Neural cell (in vitro differentiated cells): ENCODE data around the gene CHPF. TPM values are rescaled to one million over a fixed set of nuclear protein-coding genes. Genes with fewer than 3 reads are reported as not detected.

Experiments used
- H2AFZ ChIP-seq: fragments of 200-600, 300-800 bp; sonication (generic), shearing (Covaris generic); 2 replicates; pipeline ENCODE4 v1.6.0; 2014; ENCODE audit warnings: low read depth, mild to moderate bottlenecking, antibody characterized with exemption, low read length, moderate library complexity
- H3F3A ChIP-seq: fragments of 200-600 bp; shearing (Covaris generic); 2 replicates; pipeline ENCODE4 v1.6.1; 2016; ENCODE audit warnings: mild to moderate bottlenecking, moderate library complexity, mixed read lengths, antibody characterized with exemption, low read length; ENCODE audit not compliant: insufficient read depth, poor library complexity, severe bottlenecking
- H3K27ac ChIP-seq: fragments of 200-600, 300-800 bp; sonication (generic), shearing (Covaris generic); 2 replicates; pipeline ENCODE4 v1.5.1; 2014; ENCODE audit warnings: mild to moderate bottlenecking, low read length, moderate library complexity
- H3K27me3 ChIP-seq: fragments of 300-800, 200-600 bp; sonication (generic), shearing (Covaris generic); 2 replicates; pipeline ENCODE4 v1.6.0; 2014; ENCODE audit warnings: mild to moderate bottlenecking, low read depth, low read length, moderate library complexity; ENCODE audit not compliant: insufficient read depth
- H3K36me3 ChIP-seq: fragments of 300-800, 200-600 bp; sonication (generic), shearing (Covaris generic); 2 replicates; pipeline ENCODE4 v1.5.1; 2014; ENCODE audit warnings: mild to moderate bottlenecking, antibody characterized with exemption, low read length, moderate library complexity; ENCODE audit not compliant: insufficient read depth
- H3K4me2 ChIP-seq: fragments of 300-800, 200-600 bp; sonication (generic), shearing (Covaris generic); 2 replicates; pipeline ENCODE4 v1.6.0; 2014; ENCODE audit warnings: mild to moderate bottlenecking, low read length
- H3K4me3 ChIP-seq: fragments of 300-800, 200-600 bp; sonication (generic), shearing (Covaris generic); 2 replicates; pipeline ENCODE4 v1.5.1; 2014; ENCODE audit warnings: mild to moderate bottlenecking, low read length, moderate library complexity
- H3K79me2 ChIP-seq: fragments of 200-600 bp; shearing (Covaris generic); replicated peaks from 2 replicates; pipeline ENCODE4 v1.6.0; 2014; ENCODE audit warnings: mild to moderate bottlenecking, low read length, moderate library complexity; ENCODE audit not compliant: insufficient read depth
- H3K9ac ChIP-seq: fragments of 300-800, 200-600 bp; sonication (generic), shearing (Covaris generic); 2 replicates; pipeline ENCODE4 v1.6.1; 2016; ENCODE audit warnings: mild to moderate bottlenecking, low read length, mixed read lengths
- H3K9me2 ChIP-seq: fragments of 200-600 bp; shearing (Covaris generic); 2 replicates; pipeline ENCODE4 v1.6.1; 2016; ENCODE audit warnings: mild to moderate bottlenecking, low read length, mixed read lengths; ENCODE audit not compliant: insufficient read depth
- H3K9me3 ChIP-seq: fragments of 200-600, 300-800 bp; sonication (generic), shearing (Covaris generic); 2 replicates; pipeline ENCODE4 v1.6.1; 2016; ENCODE audit warnings: mild to moderate bottlenecking, mixed run types, low read length, moderate library complexity, mixed read lengths
- H4K20me1 ChIP-seq: fragments of 200-600 bp; shearing (Covaris generic); 2 replicates; pipeline ENCODE4 v1.6.1; 2016; ENCODE audit warnings: mild to moderate bottlenecking, mixed run types; ENCODE audit not compliant: insufficient read depth
- EP300 ChIP-seq: fragments of 450-650 bp; conservative IDR thresholded peaks from 2 replicates; pipeline ENCODE4 v1.6.1; 2014; ENCODE audit warnings: antibody characterized with exemption, mild to moderate bottlenecking, moderate library complexity; ENCODE audit not compliant: poor library complexity, severe bottlenecking
- EZH2 ChIP-seq: fragments of 200-600, 300-800 bp; shearing (Covaris generic), sonication (generic); IDR thresholded peaks from 2 replicates; pipeline ENCODE4 v1.6.1; 2014; ENCODE audit warnings: antibody characterized with exemption, low read length, borderline replicate concordance, mild to moderate bottlenecking; ENCODE audit not compliant: insufficient read depth, poor library complexity, severe bottlenecking
- MXI1 ChIP-seq: fragments of 450-650 bp; conservative IDR thresholded peaks from 2 replicates; pipeline ENCODE4 v1.6.1; 2014; ENCODE audit warnings: antibody characterized with exemption, mild to moderate bottlenecking; ENCODE audit not compliant: poor library complexity, severe bottlenecking
- POLR2AphosphoS5 ChIP-seq: IDR thresholded peaks from 2 replicates; pipeline ENCODE4 v1.6.1; 2012
- RAD21 ChIP-seq: fragments of 450-650 bp; conservative IDR thresholded peaks from 2 replicates; pipeline ENCODE4 v1.6.1; 2014; ENCODE audit warnings: antibody characterized with exemption, mild to moderate bottlenecking, moderate library complexity
- SMC3 ChIP-seq: fragments of 450-650 bp; conservative IDR thresholded peaks from 2 replicates; pipeline ENCODE4 v1.6.1; 2014; ENCODE audit warnings: antibody characterized with exemption, mild to moderate bottlenecking, moderate library complexity; ENCODE audit not compliant: poor library complexity
- TAF1 ChIP-seq: IDR thresholded peaks from 2 replicates; pipeline ENCODE4 v1.6.1; 2012; ENCODE audit warnings: low read depth
- polyA plus RNA-seq: library from polyadenylated mRNA; depleted of rRNA; stranded (reverse); fragments of >200 nt; gene quantifications from 2 replicates; pipeline ENCODE4 v1.2.3, GENCODE V29; 2014
- TF ChIP-seq, protein P1 (sequence below): fragments of 450-650 bp; IDR thresholded peaks from 2 replicates; pipeline ENCODE4 v1.5.1; 2014; ENCODE audit warnings: antibody characterized with exemption, mild to moderate bottlenecking, moderate library complexity; ENCODE audit not compliant: poor library complexity, severe bottlenecking
- TF ChIP-seq, protein P2 (sequence below): IDR thresholded peaks from 2 replicates; pipeline ENCODE4 v1.6.1; 2012; ENCODE audit warnings: borderline replicate concordance

The CHPF gene
- polyA plus RNA-seq, 1 donor from 2014 or later, result 28.6 TPM

DNA sequence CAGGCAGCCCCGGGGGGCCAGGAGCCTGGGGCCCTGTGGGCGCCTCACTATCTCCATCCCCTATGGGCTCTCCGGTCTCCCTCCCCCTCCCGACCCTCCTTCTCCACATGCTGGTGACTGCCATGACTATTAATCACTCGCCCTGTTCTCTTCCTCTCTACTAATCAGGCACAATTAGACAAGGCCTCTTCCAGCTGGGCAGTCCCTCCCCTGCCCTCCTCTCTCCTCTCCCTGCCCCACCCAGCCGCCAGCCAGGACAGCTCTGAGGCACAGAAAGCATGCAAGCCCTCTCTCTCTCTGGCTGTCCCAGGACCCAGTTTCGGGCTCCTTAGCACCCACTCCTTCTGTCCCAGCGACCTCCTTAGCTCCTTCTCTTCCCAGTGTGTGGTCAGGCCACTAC is 23.5 kb downstream of the CHPF start:
- Histone ChIP-seq H3K9me3 (no peaks in the 10 kb centered on the region), H3K36me3 (no peaks in the 10 kb centered on the region), H4K20me1 (no peaks in the 10 kb centered on the region), H3K9ac (no peak overlapping the region), H3F3A (no peaks in the 10 kb centered on the region), H3K27ac (no peak overlapping the region), H2AFZ (no peak overlapping the region), H3K27me3 (no peaks in the 10 kb centered on the region), H3K4me3 (no peak overlapping the region), H3K4me2 (no peak overlapping the region), H3K79me2 (no peaks in the 10 kb centered on the region), H3K9me2 (no peaks in the 10 kb centered on the region)
- no peak for TF ChIP-seq MXI1
- TF ChIP-seq, protein P1, sequence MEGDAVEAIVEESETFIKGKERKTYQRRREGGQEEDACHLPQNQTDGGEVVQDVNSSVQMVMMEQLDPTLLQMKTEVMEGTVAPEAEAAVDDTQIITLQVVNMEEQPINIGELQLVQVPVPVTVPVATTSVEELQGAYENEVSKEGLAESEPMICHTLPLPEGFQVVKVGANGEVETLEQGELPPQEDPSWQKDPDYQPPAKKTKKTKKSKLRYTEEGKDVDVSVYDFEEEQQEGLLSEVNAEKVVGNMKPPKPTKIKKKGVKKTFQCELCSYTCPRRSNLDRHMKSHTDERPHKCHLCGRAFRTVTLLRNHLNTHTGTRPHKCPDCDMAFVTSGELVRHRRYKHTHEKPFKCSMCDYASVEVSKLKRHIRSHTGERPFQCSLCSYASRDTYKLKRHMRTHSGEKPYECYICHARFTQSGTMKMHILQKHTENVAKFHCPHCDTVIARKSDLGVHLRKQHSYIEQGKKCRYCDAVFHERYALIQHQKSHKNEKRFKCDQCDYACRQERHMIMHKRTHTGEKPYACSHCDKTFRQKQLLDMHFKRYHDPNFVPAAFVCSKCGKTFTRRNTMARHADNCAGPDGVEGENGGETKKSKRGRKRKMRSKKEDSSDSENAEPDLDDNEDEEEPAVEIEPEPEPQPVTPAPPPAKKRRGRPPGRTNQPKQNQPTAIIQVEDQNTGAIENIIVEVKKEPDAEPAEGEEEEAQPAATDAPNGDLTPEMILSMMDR, result no peak
- no peak for TF ChIP-seq POLR2AphosphoS5
- no peak for TF ChIP-seq EZH2
- TF ChIP-seq TAF1, result no peak
- no peak for TF ChIP-seq RAD21
- TF ChIP-seq SMC3, result no peak
- TF ChIP-seq EP300, result no peak
- TF ChIP-seq, protein P2, sequence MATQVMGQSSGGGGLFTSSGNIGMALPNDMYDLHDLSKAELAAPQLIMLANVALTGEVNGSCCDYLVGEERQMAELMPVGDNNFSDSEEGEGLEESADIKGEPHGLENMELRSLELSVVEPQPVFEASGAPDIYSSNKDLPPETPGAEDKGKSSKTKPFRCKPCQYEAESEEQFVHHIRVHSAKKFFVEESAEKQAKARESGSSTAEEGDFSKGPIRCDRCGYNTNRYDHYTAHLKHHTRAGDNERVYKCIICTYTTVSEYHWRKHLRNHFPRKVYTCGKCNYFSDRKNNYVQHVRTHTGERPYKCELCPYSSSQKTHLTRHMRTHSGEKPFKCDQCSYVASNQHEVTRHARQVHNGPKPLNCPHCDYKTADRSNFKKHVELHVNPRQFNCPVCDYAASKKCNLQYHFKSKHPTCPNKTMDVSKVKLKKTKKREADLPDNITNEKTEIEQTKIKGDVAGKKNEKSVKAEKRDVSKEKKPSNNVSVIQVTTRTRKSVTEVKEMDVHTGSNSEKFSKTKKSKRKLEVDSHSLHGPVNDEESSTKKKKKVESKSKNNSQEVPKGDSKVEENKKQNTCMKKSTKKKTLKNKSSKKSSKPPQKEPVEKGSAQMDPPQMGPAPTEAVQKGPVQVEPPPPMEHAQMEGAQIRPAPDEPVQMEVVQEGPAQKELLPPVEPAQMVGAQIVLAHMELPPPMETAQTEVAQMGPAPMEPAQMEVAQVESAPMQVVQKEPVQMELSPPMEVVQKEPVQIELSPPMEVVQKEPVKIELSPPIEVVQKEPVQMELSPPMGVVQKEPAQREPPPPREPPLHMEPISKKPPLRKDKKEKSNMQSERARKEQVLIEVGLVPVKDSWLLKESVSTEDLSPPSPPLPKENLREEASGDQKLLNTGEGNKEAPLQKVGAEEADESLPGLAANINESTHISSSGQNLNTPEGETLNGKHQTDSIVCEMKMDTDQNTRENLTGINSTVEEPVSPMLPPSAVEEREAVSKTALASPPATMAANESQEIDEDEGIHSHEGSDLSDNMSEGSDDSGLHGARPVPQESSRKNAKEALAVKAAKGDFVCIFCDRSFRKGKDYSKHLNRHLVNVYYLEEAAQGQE, result no peak

DNA sequence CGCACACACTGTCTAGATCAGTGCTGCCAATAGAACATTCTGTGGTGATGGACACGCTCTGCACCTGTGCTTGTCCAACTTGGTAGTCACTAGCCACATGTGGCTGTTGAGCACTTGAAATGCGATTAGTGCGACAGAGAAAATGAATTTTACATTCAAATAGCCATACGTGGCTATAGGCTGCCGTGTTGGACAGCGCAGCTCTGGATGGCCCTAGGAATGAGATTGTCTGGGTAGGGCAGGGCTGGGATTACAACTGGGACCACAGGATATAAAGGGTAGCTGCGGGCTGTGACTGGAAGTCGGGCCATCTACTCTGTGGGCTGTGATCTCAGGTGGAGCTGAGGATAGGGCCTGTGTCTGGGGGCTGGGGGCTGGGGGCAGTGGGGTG is 24.1 kb downstream of the CHPF start:
- no peak overlapping the region for H3K4me3 ChIP-seq

More for the DNA sequence above, 24.1 kb downstream of the CHPF start:
- Histone ChIP-seq H3K9ac (no peak overlapping the region), H3F3A (no peaks in the 10 kb centered on the region), H4K20me1 (no peaks in the 10 kb centered on the region), H3K79me2 (no peaks in the 10 kb centered on the region), H3K4me2 (no peak overlapping the region), H2AFZ (no peak overlapping the region), H3K9me3 (no peaks in the 10 kb centered on the region), H3K36me3 (no peaks in the 10 kb centered on the region), H3K9me2 (no peaks in the 10 kb centered on the region), H3K27ac (no peak overlapping the region), H3K27me3 (no peaks in the 10 kb centered on the region)
- TF ChIP-seq, protein P2, result no peak
- no peak for TF ChIP-seq EZH2
- no peak for TF ChIP-seq TAF1
- TF ChIP-seq, protein P1, result no peak
- TF ChIP-seq POLR2AphosphoS5, result no peak
- TF ChIP-seq SMC3, result no peak
- TF ChIP-seq MXI1, result no peak
- no peak for TF ChIP-seq RAD21
- no peak for TF ChIP-seq EP300
